ENCODE results near the gene INSL4.

The INSL4 gene

GRCh38 chr9:5231212-5231611 lies at the start of gene INSL4:
INSL4 (plus strand) TSS chr9:5231419; CDS start chr9:5231524, 105 bp downstream.
- no peak for DNase-seq (ENCODE audit: low read depth in 2 of 2)

GRCh38 chr9:5184776-5185175 lies 46.4 kb upstream of the INSL4 start:
- DNase-seq (ENCODE audit: low read depth in 2 of 2) = no peak

- no peak for DNase-seq (ENCODE audit: low read depth in 2 of 2)
These were observed 45.9 kb upstream of the INSL4 start, which contains the start of gene INSL6 for GRCh38 chr9:5185220-5185840. INSL6 (minus strand) TSS chr9:5185639; CDS start chr9:5185602, 37 bp downstream.

- DNase-seq (ENCODE audit: low read depth in 2 of 2) = peak in 1 of 2 donors; percentile 27
These were observed 44.6 kb upstream of the INSL4 start for GRCh38 chr9:5186416-5187169.

GRCh38 chr9:5188060-5188984 lies 42.9 kb upstream of the INSL4 start:
- no peak for DNase-seq (ENCODE audit: low read depth in 2 of 2)

GRCh38 chr9:5191985-5192384 lies 39.2 kb upstream of the INSL4 start:
- DNase-seq (ENCODE audit: low read depth in 2 of 2) = no peak

- DNase-seq (ENCODE audit: low read depth in 2 of 2) = no peak
These were observed 37.9 kb upstream of the INSL4 start for GRCh38 chr9:5193345-5193744.

GRCh38 chr9:5195463-5195862 lies 35.8 kb upstream of the INSL4 start:
- DNase-seq (ENCODE audit: low read depth in 2 of 2) = no peak

GRCh38 chr9:5205071-5205470 lies 26.1 kb upstream of the INSL4 start:
- DNase-seq (ENCODE audit: low read depth in 2 of 2) = no peak

- DNase-seq (ENCODE audit: low read depth in 2 of 2) = no peak
These were observed 665 bp upstream of the INSL4 start for GRCh38 chr9:5230554-5230953.

GRCh38 chr9:5263351-5264218 lies 32.4 kb downstream of the INSL4 start:
- DNase-seq (ENCODE audit: low read depth in 2 of 2) = no peak

- no peak for DNase-seq (ENCODE audit: low read depth in 2 of 2)
These were observed 33.0 kb downstream of the INSL4 start for GRCh38 chr9:5264219-5264595.

GRCh38 chr9:5265939-5266338 lies 34.7 kb downstream of the INSL4 start:
- no peak for DNase-seq (ENCODE audit: low read depth in 2 of 2)

- no peak for DNase-seq (ENCODE audit: low read depth in 2 of 2)
These were observed 38.1 kb downstream of the INSL4 start for GRCh38 chr9:5269249-5269715.

- no peak for DNase-seq (ENCODE audit: low read depth in 2 of 2)
These were observed 43.6 kb downstream of the INSL4 start for GRCh38 chr9:5274770-5275169.

- DNase-seq (ENCODE audit: low read depth in 2 of 2) = no peak
These were observed 47.3 kb downstream of the INSL4 start for GRCh38 chr9:5278486-5278885.

Measured in stimulated activated CD8-positive, alpha-beta memory T cell treated with anti-CD3 and anti-CD28 coated beads, Interleukin-2, amount 100 ng/mL, for 48 hours (primary cell).